HepG2 (cell line): Measurements from ENCODE around the gene MPC2. TPM values are rescaled to one million over a fixed set of nuclear protein-coding genes. Genes with fewer than 3 reads are reported as not detected.

Source experiments
- BATF2 ChIP-seq: sonication (generic); formaldehyde crosslinking; IDR thresholded peaks from 2 replicates; pipeline ENCODE4 v1.8.0; 2022; ENCODE audit warnings: mild to moderate bottlenecking, missing genetic modification reagents, moderate library complexity
- IRX3 ChIP-seq: sonication (generic); formaldehyde crosslinking; IDR thresholded peaks from 2 replicates; pipeline ENCODE4 v1.8.1; 2023; ENCODE audit warnings: mild to moderate bottlenecking, low read depth, missing genetic modification reagents, borderline replicate concordance
- JUND ChIP-seq: sonication (generic); formaldehyde crosslinking; IDR thresholded peaks from 2 replicates; pipeline ENCODE4 v1.8.0; 2022; ENCODE audit warnings: mild to moderate bottlenecking, missing genetic modification reagents
- KLF15 ChIP-seq: sonication (generic); formaldehyde crosslinking; IDR thresholded peaks from 2 replicates; pipeline ENCODE4 v1.8.1; 2023; ENCODE audit warnings: borderline replicate concordance, mild to moderate bottlenecking, inconsistent platforms, missing genetic modification reagents, mixed read lengths
- NR0B2 ChIP-seq: sonication (generic); formaldehyde crosslinking; IDR thresholded peaks from 2 replicates; pipeline ENCODE4 v1.4.0; 2020; ENCODE audit warnings: mild to moderate bottlenecking, missing genetic modification reagents
- PAXIP1 ChIP-seq: sonication (generic); formaldehyde crosslinking; conservative IDR thresholded peaks from 2 replicates; pipeline ENCODE4 v1.4.0; 2020; ENCODE audit warnings: mild to moderate bottlenecking, missing genetic modification reagents, moderate library complexity
- SNAI1 ChIP-seq: sonication (generic); formaldehyde crosslinking; IDR thresholded peaks from 2 replicates; pipeline ENCODE4 v1.5.0; 2020; ENCODE audit warnings: mild to moderate bottlenecking, missing genetic modification reagents, borderline replicate concordance
- TOPORS ChIP-seq: sonication (generic); formaldehyde crosslinking; IDR thresholded peaks from 2 replicates; pipeline ENCODE4 v1.8.0; 2023; ENCODE audit warnings: mild to moderate bottlenecking, missing genetic modification reagents
- TRAFD1 ChIP-seq: sonication (generic); formaldehyde crosslinking; IDR thresholded peaks from 2 replicates; pipeline ENCODE4 v1.5.1; 2020; ENCODE audit warnings: missing genetic modification reagents, mild to moderate bottlenecking, borderline replicate concordance
- YEATS2 ChIP-seq: sonication (generic); formaldehyde crosslinking; IDR thresholded peaks from 2 replicates; pipeline ENCODE4 v1.4.0; 2020; ENCODE audit warnings: missing genetic modification reagents, borderline replicate concordance
- ZKSCAN5 ChIP-seq: sonication (generic); formaldehyde crosslinking; IDR thresholded peaks from 2 replicates; pipeline ENCODE4 v1.5.1; 2020; ENCODE audit warnings: mild to moderate bottlenecking, missing genetic modification reagents
- ZNF143 ChIP-seq: sonication (generic); formaldehyde crosslinking; IDR thresholded peaks from 2 replicates; pipeline ENCODE4 v1.4.0; 2020; ENCODE audit warnings: missing genetic modification reagents
- ZNF275 ChIP-seq: sonication (generic); formaldehyde crosslinking; IDR thresholded peaks from 2 replicates; pipeline ENCODE4 v1.8.0; 2022; ENCODE audit warnings: missing genetic modification reagents, mild to moderate bottlenecking, inconsistent platforms, borderline replicate concordance
- ZNF30 ChIP-seq: sonication (generic); formaldehyde crosslinking; IDR thresholded peaks from 2 replicates; pipeline ENCODE4 v1.5.0; 2020; ENCODE audit warnings: mild to moderate bottlenecking, missing genetic modification reagents
- ZNF441 ChIP-seq: sonication (generic); formaldehyde crosslinking; IDR thresholded peaks from 2 replicates; pipeline ENCODE4 v1.7.0; 2021; ENCODE audit warnings: missing genetic modification reagents, borderline replicate concordance
- ZNF468 ChIP-seq: sonication (generic); formaldehyde crosslinking; IDR thresholded peaks from 2 replicates; pipeline ENCODE4 v1.8.0; 2022; ENCODE audit warnings: mild to moderate bottlenecking, moderate library complexity, missing genetic modification reagents
- ZNF496 ChIP-seq: sonication (generic); formaldehyde crosslinking; IDR thresholded peaks from 2 replicates; pipeline ENCODE4 v1.8.1; 2023; ENCODE audit warnings: mild to moderate bottlenecking, moderate library complexity, missing genetic modification reagents; ENCODE audit not compliant: insufficient replicate concordance
- ZNF616 ChIP-seq: sonication (generic); formaldehyde crosslinking; IDR thresholded peaks from 2 replicates; pipeline ENCODE4 v1.5.0; 2020; ENCODE audit warnings: low read depth, mild to moderate bottlenecking, missing genetic modification reagents
- ZNF670 ChIP-seq: sonication (generic); formaldehyde crosslinking; IDR thresholded peaks from 2 replicates; pipeline ENCODE4 v1.8.0; 2022; ENCODE audit warnings: mild to moderate bottlenecking, missing genetic modification reagents, borderline replicate concordance
- polyA plus RNA-seq, 8 experiments: library from polyadenylated mRNA; depleted of rRNA in 3 of 8; stranded (reverse) in 7 of 8; unstranded in 1 of 8; fragments of >200 nt; fragmentation: Illumina TruSeq in 4 of 8; extraction: Trizol in 4 of 8; gene quantifications; 2 replicates each; pipeline versions ENCODE4 v1.2.1 to v1.2.3, GENCODE V29; 2011 to 2016; ENCODE audit warnings: low read depth in 4 of 8, missing spikeins in 1 of 8, mixed read lengths in 1 of 8; ENCODE audit not compliant: insufficient read depth in 1 of 8
- total RNA-seq, 5 experiments: library from RNA; depleted of rRNA; stranded (reverse); fragments of >200 nt; fragmentation: Illumina TruSeq; extraction: Trizol; gene quantifications; 2 replicates each; pipeline ENCODE4 v1.2.3, GENCODE V29; 2016; ENCODE audit warnings: low read depth in 1 of 5

MPC2 gene
- total and polyA plus RNA-seq, 2 of the 13 experiments (the other 11 are each of a cell fraction or from before 2014, with no cell fraction given), result 38.8 to 136 TPM

GRCh38 chr1:167935216-167936067 lies 1.4 kb downstream of the MPC2 start (continued):
- TF ChIP-seq ZNF468 (0 out of 2 replicates have a peak, but pooled peaks have one; percentile 24), ZNF670 (CRISPR knock-in tag) (0 out of 2 replicates have a peak, but pooled peaks have one; percentile 9), ZNF30 (no peak), PAXIP1 (CRISPR knock-in tag) (no peak), TRAFD1 (CRISPR knock-in tag) (no peak; the same call in 1 of the 2 replicates), ZNF441 (CRISPR knock-in tag) (0 out of 2 replicates have a peak, but pooled peaks have one; percentile 31), ZNF275 (CRISPR knock-in tag) (peak; percentile 75; the same call in 1 of the 2 replicates), IRX3 (no peak), NR0B2 (CRISPR knock-in tag) (no peak; the same call in 1 of the 2 replicates), BATF2 (CRISPR knock-in tag) (no peak), YEATS2 (no peak), ZNF496 (CRISPR knock-in tag) (no peak), JUND (no peak), TOPORS (CRISPR knock-in tag) (no peak), ZNF143 (CRISPR knock-in tag) (no peak), ZKSCAN5 (CRISPR knock-in tag) (no peak; the same call in 1 of the 2 replicates), ZNF616 (0 out of 2 replicates have a peak, but pooled peaks have one; percentile 18), KLF15 (CRISPR knock-in tag) (no peak), SNAI1 (CRISPR knock-in tag) (peak; percentile 85; the same call in 1 of the 2 replicates)
